Measurements from ENCODE around the gene MCM9.

The MCM9 gene

DNA sequence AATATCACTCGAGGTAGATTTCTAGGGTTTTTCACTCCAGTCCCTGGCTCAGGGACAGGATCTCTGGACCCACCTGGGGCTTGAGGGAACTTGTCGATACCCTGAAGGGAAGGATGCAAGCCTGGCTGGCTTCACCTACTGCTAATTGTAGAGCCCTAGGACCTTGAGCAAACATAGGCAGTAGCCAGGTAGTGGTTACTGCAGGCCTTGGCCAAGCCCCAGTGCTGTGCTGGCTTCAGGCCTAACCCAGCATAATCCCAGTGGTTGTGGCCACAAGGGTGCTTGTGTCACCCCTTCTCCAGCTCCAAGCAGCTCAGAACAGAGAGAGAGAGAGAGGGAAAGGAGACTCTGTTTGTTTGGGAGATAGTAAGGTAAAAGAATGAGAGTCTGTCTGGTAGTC, 5.8 kb upstream of the MCM9 start:
- Histone ChIP-seq H3K27me3 (ENCODE audit: insufficient read depth, low read length) (no peaks in the 10 kb centered on the region), H2AFZ (ENCODE audit: insufficient read depth, low read length, poor library complexity) (no peak overlapping the region), H3K79me2 (ENCODE audit: control insufficient read depth, insufficient read depth, low read length, poor library complexity) (no peaks in the 10 kb centered on the region), H3K4me1 (ENCODE audit: control insufficient read depth in 1 of 2, insufficient read depth in 2 of 2, low read length in 2 of 2) (no peaks in the 10 kb centered on the region), H3K36me3 (ENCODE audit: control insufficient read depth in 1 of 2, insufficient read depth in 2 of 2, low read length in 2 of 2) (peaks cover 0 to 1% of the 10 kb centered on the region in 2 experiments), H2BK120ac (ENCODE audit: insufficient read depth, low read length, poor library complexity) (no peak overlapping the region), H3K9ac (ENCODE audit: low read length) (no peak overlapping the region), H2AK5ac (ENCODE audit: low read length) (no peak overlapping the region), H3K4me3 (ENCODE audit: low read depth, low read length) (no peak overlapping the region), H2BK5ac (ENCODE audit: low read depth, low read length, poor library complexity) (no peak overlapping the region), H4K8ac (ENCODE audit: low read depth, low read length) (no peak overlapping the region), H3K23ac (ENCODE audit: low read length) (no peak overlapping the region), H3K4me2 (ENCODE audit: low read length) (no peak overlapping the region), H3K9me3 (ENCODE audit: insufficient read depth, low read depth, low read length) (peaks cover 4% of the 10 kb centered on the region), H4K91ac (ENCODE audit: low read depth, low read length) (no peak overlapping the region), H4K12ac (ENCODE audit: low read depth, low read length) (no peak overlapping the region), H3K14ac (ENCODE audit: low read length) (no peak overlapping the region), H3K79me1 (ENCODE audit: low read length) (no peaks in the 10 kb centered on the region), H3K4ac (ENCODE audit: low read depth, low read length) (no peak overlapping the region), H3K27ac (ENCODE audit: low read depth, low read length) (no peak overlapping the region), H3K18ac (ENCODE audit: low read length) (no peak overlapping the region), H2BK12ac (ENCODE audit: low read length) (no peak overlapping the region)
- no CpG with 5 or more reads among the region's 2 CpGs for WGBS (ENCODE audit: extremely low coverage, insufficient coverage, insufficient read length)
- DNase-seq, result no peak

DNA sequence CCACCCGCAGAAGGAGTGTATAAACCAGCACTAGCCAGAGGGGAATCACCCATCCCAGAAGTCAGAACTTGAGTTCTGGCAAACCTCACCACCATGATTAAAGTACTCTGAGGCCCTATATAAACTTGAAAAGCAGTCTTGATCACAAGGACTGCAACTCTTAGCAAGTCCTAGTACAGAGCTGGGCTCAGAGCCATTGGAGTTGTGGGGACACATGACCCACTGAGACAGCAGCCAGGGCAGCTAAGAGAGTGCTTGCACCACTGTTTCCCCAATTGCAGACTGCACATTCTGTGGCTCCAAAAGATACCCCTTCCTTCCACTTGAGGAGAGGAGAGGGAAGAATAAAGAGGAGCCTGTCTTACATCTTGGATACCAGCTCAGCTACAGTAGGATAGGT, 4.7 kb upstream of the MCM9 start:
- Histone ChIP-seq H3K79me1 (ENCODE audit: low read length) (peaks cover 2% of the 10 kb centered on the region), H3K4ac (ENCODE audit: low read depth, low read length) (no peak overlapping the region), H3K4me1 (ENCODE audit: control insufficient read depth in 1 of 2, insufficient read depth in 2 of 2, low read length in 2 of 2) (no peaks in the 10 kb centered on the region), H3K14ac (ENCODE audit: low read length) (no peak overlapping the region), H3K4me3 (ENCODE audit: low read depth, low read length) (no peak overlapping the region), H2BK120ac (ENCODE audit: insufficient read depth, low read length, poor library complexity) (no peak overlapping the region), H3K27ac (ENCODE audit: low read depth, low read length) (no peak overlapping the region), H3K27me3 (ENCODE audit: insufficient read depth, low read length) (no peaks in the 10 kb centered on the region), H4K91ac (ENCODE audit: low read depth, low read length) (no peak overlapping the region), H2BK5ac (ENCODE audit: low read depth, low read length, poor library complexity) (no peak overlapping the region), H3K9me3 (ENCODE audit: insufficient read depth, low read depth, low read length) (peaks cover 4% of the 10 kb centered on the region), H2AK5ac (ENCODE audit: low read length) (no peak overlapping the region), H3K9ac (ENCODE audit: low read length) (no peak overlapping the region), H2AFZ (ENCODE audit: insufficient read depth, low read length, poor library complexity) (no peak overlapping the region), H3K18ac (ENCODE audit: low read length) (no peak overlapping the region), H3K23ac (ENCODE audit: low read length) (no peak overlapping the region), H2BK12ac (ENCODE audit: low read length) (no peak overlapping the region), H4K8ac (ENCODE audit: low read depth, low read length) (no peak overlapping the region), H4K12ac (ENCODE audit: low read depth, low read length) (no peak overlapping the region), H3K36me3 (ENCODE audit: control insufficient read depth in 1 of 2, insufficient read depth in 2 of 2, low read length in 2 of 2) (peaks cover 0 to 1% of the 10 kb centered on the region in 2 experiments), H3K4me2 (ENCODE audit: low read length) (no peak overlapping the region), H3K79me2 (ENCODE audit: control insufficient read depth, insufficient read depth, low read length, poor library complexity) (peaks cover 2% of the 10 kb centered on the region)
- no CpG with 5 or more reads among the region's 1 CpG for WGBS (ENCODE audit: extremely low coverage, insufficient coverage, insufficient read length)
- DNase-seq, result no peak

DNA sequence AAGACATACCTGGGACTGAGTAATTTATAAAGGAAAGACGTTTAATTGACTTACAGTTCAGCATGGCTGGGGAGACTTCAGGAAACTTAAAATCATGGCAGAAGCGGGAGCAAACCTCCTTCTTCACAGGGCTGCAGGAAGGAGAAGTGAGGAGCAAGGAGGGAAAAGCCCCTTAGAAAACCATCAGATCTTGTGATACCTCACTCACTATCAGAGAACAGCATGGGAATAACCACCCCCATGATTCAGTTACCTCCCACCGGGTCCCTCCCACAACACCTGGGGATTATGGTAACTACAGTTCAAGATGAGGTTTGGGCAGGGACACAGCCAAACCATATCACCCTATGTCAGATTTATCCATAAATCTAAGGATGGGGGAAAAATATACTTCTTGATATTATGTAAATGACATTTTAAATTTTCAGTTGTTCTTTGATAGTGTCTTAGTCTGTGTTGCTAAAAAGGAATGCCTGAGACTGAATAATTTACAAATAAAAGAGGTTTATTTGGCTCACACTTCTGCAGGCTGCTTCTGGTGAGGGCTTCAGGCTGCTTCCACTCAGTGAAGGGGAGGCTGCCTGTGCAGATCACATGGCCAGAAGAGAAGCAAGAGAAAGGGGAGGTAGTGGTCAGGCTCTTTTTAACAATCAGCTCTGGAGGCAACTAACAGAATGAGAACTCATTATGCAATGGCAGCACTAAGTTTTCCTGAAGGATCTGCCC, 1.2 kb upstream of the MCM9 start:
- no peak overlapping the region for H2AK5ac ChIP-seq (ENCODE audit: low read length)
- no peak overlapping the region for H3K27ac ChIP-seq (ENCODE audit: low read depth, low read length)
- H3K79me1 ChIP-seq (ENCODE audit: low read length), result peaks cover 5% of the 10 kb centered on the region
- H3K79me2 ChIP-seq (ENCODE audit: control insufficient read depth, insufficient read depth, low read length, poor library complexity), result peaks cover 2% of the 10 kb centered on the region
- H2BK5ac ChIP-seq (ENCODE audit: low read depth, low read length, poor library complexity), result no peak overlapping the region
- no CpG with 5 or more reads among the region's 3 CpGs for WGBS (ENCODE audit: extremely low coverage, insufficient coverage, insufficient read length)
- H2BK12ac ChIP-seq (ENCODE audit: low read length), result no peak overlapping the region
- no peak overlapping the region for H4K91ac ChIP-seq (ENCODE audit: low read depth, low read length)
- peaks cover 4% of the 10 kb centered on the region for H3K9me3 ChIP-seq (ENCODE audit: insufficient read depth, low read depth, low read length)
- no peaks in the 10 kb centered on the region for H3K27me3 ChIP-seq (ENCODE audit: insufficient read depth, low read length)
- no peak overlapping the region for H3K23ac ChIP-seq (ENCODE audit: low read length)
- no peak overlapping the region for H3K14ac ChIP-seq (ENCODE audit: low read length)
- H3K4me3 ChIP-seq (ENCODE audit: low read depth, low read length), result no peak overlapping the region
- H3K4me2 ChIP-seq (ENCODE audit: low read length), result no peak overlapping the region
- no peak overlapping the region for H2AFZ ChIP-seq (ENCODE audit: insufficient read depth, low read length, poor library complexity)
- no peak overlapping the region for H4K12ac ChIP-seq (ENCODE audit: low read depth, low read length)
- H3K36me3 ChIP-seq (ENCODE audit: control insufficient read depth in 1 of 2, insufficient read depth in 2 of 2, low read length in 2 of 2), result peaks cover 0 to 1% of the 10 kb centered on the region in 2 experiments
- no peak overlapping the region for H2BK120ac ChIP-seq (ENCODE audit: insufficient read depth, low read length, poor library complexity)
- no peak overlapping the region for H3K18ac ChIP-seq (ENCODE audit: low read length)
- H3K4me1 ChIP-seq (ENCODE audit: control insufficient read depth in 1 of 2, insufficient read depth in 2 of 2, low read length in 2 of 2), result no peaks in the 10 kb centered on the region
- no peak overlapping the region for H3K4ac ChIP-seq (ENCODE audit: low read depth, low read length)
- H4K8ac ChIP-seq (ENCODE audit: low read depth, low read length), result no peak overlapping the region
- no peak overlapping the region for H3K9ac ChIP-seq (ENCODE audit: low read length)
- no peak for DNase-seq

DNA sequence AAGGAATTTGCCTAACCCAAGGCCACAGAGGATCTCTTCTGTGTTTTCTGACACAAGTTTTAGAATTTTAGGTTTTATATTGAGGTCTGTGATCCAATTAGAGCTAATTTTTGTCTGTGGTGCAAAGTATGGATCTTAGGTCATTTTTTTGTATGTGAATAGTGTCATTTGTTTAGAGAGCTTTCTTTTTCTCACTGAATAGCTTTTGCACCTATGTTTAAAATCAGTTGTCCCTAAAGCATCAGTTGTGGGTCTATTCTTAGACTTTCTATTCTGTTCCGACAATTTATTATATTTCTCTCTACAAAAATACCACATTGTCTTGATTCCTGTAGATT, 341 bp upstream of the MCM9 start:
- Histone ChIP-seq H3K79me2 (ENCODE audit: control insufficient read depth, insufficient read depth, low read length, poor library complexity) (peaks cover 2% of the 10 kb centered on the region), H3K4me3 (ENCODE audit: low read depth, low read length) (no peak overlapping the region), H3K9me3 (ENCODE audit: insufficient read depth, low read depth, low read length) (no peaks in the 10 kb centered on the region), H3K79me1 (ENCODE audit: low read length) (peaks cover 5% of the 10 kb centered on the region), H3K9ac (ENCODE audit: low read length) (no peak overlapping the region), H3K18ac (ENCODE audit: low read length) (no peak overlapping the region), H2BK12ac (ENCODE audit: low read length) (no peak overlapping the region), H4K8ac (ENCODE audit: low read depth, low read length) (no peak overlapping the region), H4K91ac (ENCODE audit: low read depth, low read length) (no peak overlapping the region), H2BK120ac (ENCODE audit: insufficient read depth, low read length, poor library complexity) (no peak overlapping the region), H3K23ac (ENCODE audit: low read length) (no peak overlapping the region), H2AFZ (ENCODE audit: insufficient read depth, low read length, poor library complexity) (no peak overlapping the region), H3K27me3 (ENCODE audit: insufficient read depth, low read length) (no peaks in the 10 kb centered on the region), H4K12ac (ENCODE audit: low read depth, low read length) (no peak overlapping the region), H3K4ac (ENCODE audit: low read depth, low read length) (no peak overlapping the region), H2AK5ac (ENCODE audit: low read length) (no peak overlapping the region), H3K36me3 (ENCODE audit: control insufficient read depth in 1 of 2, insufficient read depth in 2 of 2, low read length in 2 of 2) (peaks cover 0 to 1% of the 10 kb centered on the region in 2 experiments), H3K14ac (ENCODE audit: low read length) (no peak overlapping the region), H3K4me2 (ENCODE audit: low read length) (peak overlapping the region; percentile 62), H3K27ac (ENCODE audit: low read depth, low read length) (no peak overlapping the region), H2BK5ac (ENCODE audit: low read depth, low read length, poor library complexity) (no peak overlapping the region), H3K4me1 (ENCODE audit: control insufficient read depth in 1 of 2, insufficient read depth in 2 of 2, low read length in 2 of 2) (no peaks in the 10 kb centered on the region)
- no peak for DNase-seq
- WGBS (ENCODE audit: extremely low coverage, insufficient coverage, insufficient read length), result no CpG with 5 or more reads among the region's 1 CpG

Measured in trophoblast cell (in vitro differentiated cells and primary cell).